Measurements from ENCODE around the gene PCDHA11. TPM values are rescaled to one million over a fixed set of nuclear protein-coding genes. Genes with fewer than 3 reads are reported as not detected.
"Not testable (repeated sequence)": the region's sequence is repeated elsewhere in the genome, so short reads cannot be mapped to it uniquely, and the experiment has no call there.

PCDHA11 gene
- total RNA-seq, 1 experiment from 2014 or later = not detected

DNA sequence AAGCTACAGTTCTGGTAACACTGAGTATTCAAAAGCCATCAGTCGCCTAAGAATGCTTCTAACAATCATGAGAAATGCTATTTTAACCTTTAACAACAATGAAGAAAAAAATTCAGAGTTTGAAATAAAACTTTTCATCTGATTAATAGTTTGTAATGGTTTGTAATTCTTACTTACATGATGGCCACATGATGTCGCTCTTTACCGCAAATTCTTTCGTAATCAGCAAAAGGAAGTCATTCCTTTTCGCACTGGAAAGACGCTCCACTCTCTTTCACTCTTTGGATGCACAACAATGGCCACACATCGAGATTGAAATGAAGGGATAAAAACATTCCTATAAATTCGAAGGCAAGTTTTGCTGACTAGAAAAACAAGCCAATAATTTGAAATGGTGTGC lies 34.8 kb upstream of the PCDHA11 start, which contains the start of gene PCDHA7:
Gene PCDHA7 (plus strand): TSS at position 277 of the 400 bp plus-strand sequence. CDS start 115 bp downstream, at position 392.
- no peak within 1 kb of the TSS for H3K4me3 Mint-ChIP-seq (ENCODE audit: unreplicated experiment)
- BruUV-seq (replicated peaks) = no TSS peak
- Histone ChIP-seq H3K36me3 (ENCODE audit: control insufficient read depth, insufficient read depth, low read length) (no peaks in the 10 kb centered on the region), H3K9me3 (no peaks in the 10 kb centered on the region; the same call in none of the 2 replicates), H3K4me3 (ENCODE audit: low read depth, low read length) (no peak within 1 kb of the TSS), H3K27me3 (replicated peaks; ENCODE audit: control insufficient read depth, insufficient read depth, low read length) (no peaks in the 10 kb centered on the region), H3K4me1 (no peaks in the 10 kb centered on the region)
- no peaks in the 10 kb centered on the region for H3K27me3 Mint-ChIP-seq (ENCODE audit: insufficient read depth, unreplicated experiment)
- ChIA-PET POLR2A (no interaction called here), CTCF (no interaction called here)
- H3K36me3 Mint-ChIP-seq (ENCODE audit: insufficient read depth, unreplicated experiment) = no peaks in the 10 kb centered on the region
- H3K9me3 Mint-ChIP-seq (ENCODE audit: unreplicated experiment) = no peaks in the 10 kb centered on the region
- intact Hi-C loops (cut with micrococcal nuclease; ENCODE audit: unreplicated experiment) = no loop called here
- no peak within 1 kb of the TSS for H3K27ac Mint-ChIP-seq (ENCODE audit: unreplicated experiment)
- TF ChIP-seq CTCF (IDR thresholded peaks at IDR 0.05; ENCODE audit: insufficient read depth in 1 of 2, low read depth in 1 of 2, low read length in 1 of 2, severe bottlenecking in 1 of 2, unreplicated experiment in 1 of 2) = no peak
- DNase-seq = no peak
- no peaks in the 10 kb centered on the region for H3K4me1 Mint-ChIP-seq (ENCODE audit: low read depth, unreplicated experiment)

DNA sequence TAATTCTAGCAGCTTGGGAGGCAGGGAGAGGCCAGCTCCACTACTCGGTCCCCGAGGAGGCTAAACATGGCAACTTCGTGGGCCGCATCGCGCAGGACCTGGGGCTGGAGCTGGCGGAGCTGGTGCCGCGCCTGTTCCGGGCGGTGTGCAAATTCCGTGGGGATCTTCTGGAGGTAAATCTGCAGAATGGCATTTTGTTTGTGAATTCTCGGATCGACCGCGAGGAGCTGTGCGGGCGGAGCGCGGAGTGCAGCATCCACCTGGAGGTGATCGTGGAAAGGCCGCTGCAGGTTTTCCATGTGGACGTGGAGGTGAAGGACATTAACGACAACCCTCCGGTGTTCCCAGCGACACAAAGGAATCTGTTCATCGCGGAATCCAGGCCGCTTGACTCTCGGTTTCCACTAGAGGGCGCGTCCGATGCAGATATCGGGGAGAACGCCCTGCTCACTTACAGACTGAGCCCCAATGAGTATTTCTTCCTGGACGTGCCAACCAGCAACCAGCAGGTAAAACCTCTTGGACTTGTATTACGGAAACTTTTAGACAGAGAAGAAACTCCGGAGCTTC lies 34.2 kb upstream of the PCDHA11 start:
- intact Hi-C loops (cut with micrococcal nuclease; ENCODE audit: unreplicated experiment) = not testable (repeated sequence)

DNA sequence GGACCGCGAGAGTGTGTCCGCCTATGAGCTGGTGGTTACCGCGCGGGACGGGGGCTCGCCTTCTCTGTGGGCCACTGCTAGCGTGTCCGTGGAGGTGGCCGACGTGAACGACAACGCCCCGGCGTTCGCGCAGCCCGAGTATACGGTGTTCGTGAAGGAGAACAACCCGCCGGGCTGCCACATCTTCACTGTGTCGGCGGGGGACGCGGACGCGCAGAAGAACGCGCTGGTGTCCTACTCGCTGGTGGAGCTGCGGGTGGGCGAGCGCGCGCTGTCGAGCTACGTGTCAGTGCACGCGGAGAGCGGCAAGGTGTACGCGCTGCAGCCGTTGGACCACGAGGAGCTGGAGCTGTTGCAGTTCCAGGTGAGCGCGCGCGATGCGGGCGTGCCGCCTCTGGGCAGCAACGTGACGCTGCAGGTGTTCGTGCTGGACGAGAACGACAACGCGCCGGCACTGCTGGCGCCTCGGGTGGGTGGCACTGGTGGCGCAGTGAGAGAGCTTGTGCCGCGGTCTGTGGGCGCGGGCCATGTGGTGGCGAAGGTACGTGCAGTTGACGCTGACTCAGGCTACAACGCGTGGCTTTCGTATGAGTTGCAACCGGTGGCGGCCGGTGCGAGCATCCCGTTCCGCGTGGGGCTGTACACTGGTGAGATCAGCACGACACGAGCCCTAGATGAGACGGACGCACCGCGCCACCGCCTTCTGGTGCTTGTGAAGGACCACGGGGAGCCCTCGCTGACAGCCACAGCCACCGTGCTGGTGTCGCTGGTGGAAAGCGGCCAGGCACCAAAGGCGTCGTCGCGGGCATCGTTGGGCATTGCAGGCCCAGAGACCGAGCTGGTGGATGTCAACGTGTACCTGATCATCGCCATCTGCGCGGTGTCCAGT lies 32.9 kb upstream of the PCDHA11 start:
- no TSS peak for BruUV-seq (replicated peaks)
- Mint-ChIP-seq H3K27ac (ENCODE audit: unreplicated experiment) (no peak overlapping the region), H3K4me3 (ENCODE audit: unreplicated experiment) (no peak overlapping the region), H3K27me3 (ENCODE audit: insufficient read depth, unreplicated experiment) (no peaks in the 10 kb centered on the region), H3K36me3 (ENCODE audit: insufficient read depth, unreplicated experiment) (no peaks in the 10 kb centered on the region), H3K9me3 (ENCODE audit: unreplicated experiment) (no peaks in the 10 kb centered on the region), H3K4me1 (ENCODE audit: low read depth, unreplicated experiment) (no peaks in the 10 kb centered on the region)
- intact Hi-C loops (cut with micrococcal nuclease; ENCODE audit: unreplicated experiment) = no loop called here
- no peaks in the 10 kb centered on the region for H3K36me3 ChIP-seq (ENCODE audit: control insufficient read depth, insufficient read depth, low read length)
- no peak for DNase-seq
- no peaks in the 10 kb centered on the region; the same call in none of the 2 replicates for H3K9me3 ChIP-seq
- ChIA-PET CTCF (no interaction called here), POLR2A (no interaction called here)
- no peaks in the 10 kb centered on the region for H3K27me3 ChIP-seq (replicated peaks; ENCODE audit: control insufficient read depth, insufficient read depth, low read length)
- no peaks in the 10 kb centered on the region for H3K4me1 ChIP-seq
- H3K4me3 ChIP-seq (ENCODE audit: low read depth, low read length) = no peak overlapping the region
- TF ChIP-seq CTCF (IDR thresholded peaks at IDR 0.05; ENCODE audit: insufficient read depth in 1 of 2, low read depth in 1 of 2, low read length in 1 of 2, severe bottlenecking in 1 of 2, unreplicated experiment in 1 of 2) = no peak

More for the DNA sequence above, 34.2 kb upstream of the PCDHA11 start:
- DNase-seq; BruUV-seq (replicated peaks); H3K4me3 ChIP-seq (ENCODE audit: low read depth, low read length); H3K36me3 ChIP-seq (ENCODE audit: control insufficient read depth, insufficient read depth, low read length); H3K9me3 Mint-ChIP-seq (ENCODE audit: unreplicated experiment); H3K27me3 Mint-ChIP-seq (ENCODE audit: insufficient read depth, unreplicated experiment); H3K4me1 Mint-ChIP-seq (ENCODE audit: low read depth, unreplicated experiment); POLR2A ChIA-PET; H3K27ac Mint-ChIP-seq (ENCODE audit: unreplicated experiment); CTCF ChIA-PET; H3K4me1 ChIP-seq; H3K9me3 ChIP-seq; H3K36me3 Mint-ChIP-seq (ENCODE audit: insufficient read depth, unreplicated experiment); H3K27me3 ChIP-seq (replicated peaks; ENCODE audit: control insufficient read depth, insufficient read depth, low read length); H3K4me3 Mint-ChIP-seq (ENCODE audit: unreplicated experiment): not testable (repeated sequence)

All from Caco-2 (cell line).